Measurements from ENCODE around the gene PUS1.
"Not testable (repeated sequence)": the region's sequence is repeated elsewhere in the genome, so short reads cannot be mapped to it uniquely, and the experiment has no call there.

PUS1 gene

GRCh38 chr12:131950182-131950913 is 21.3 kb downstream of the PUS1 start:
- H3K4me3 ChIP-seq: peak overlapping the region; percentile 81
- no peak for TF ChIP-seq FOXP2 (optimal IDR thresholded peaks at IDR 0.05; ENCODE audit: control extremely low read depth, extremely low read length, insufficient read depth)
- TF ChIP-seq POLR2AphosphoS5 (IDR thresholded peaks at IDR 0.05; ENCODE audit: borderline replicate concordance, low read depth, low read length): no peak
- TF ChIP-seq EZH2 (IDR thresholded peaks at IDR 0.05): no peak
- DNase-seq (ENCODE audit: low read depth, low spot score): no peak
- H3K36me3 ChIP-seq (ENCODE audit: insufficient read depth, low read length): no peaks in the 10 kb centered on the region
- H3K9me3 ChIP-seq (ENCODE audit: low read depth, low read length): no peaks in the 10 kb centered on the region
- 0 out of 2 replicates have a peak overlapping the region, but pooled peaks have one; percentile 19 for H3K27ac ChIP-seq
- peak overlapping the region; percentile 86 for H3K9ac ChIP-seq (ENCODE audit: insufficient read length)

DNA sequence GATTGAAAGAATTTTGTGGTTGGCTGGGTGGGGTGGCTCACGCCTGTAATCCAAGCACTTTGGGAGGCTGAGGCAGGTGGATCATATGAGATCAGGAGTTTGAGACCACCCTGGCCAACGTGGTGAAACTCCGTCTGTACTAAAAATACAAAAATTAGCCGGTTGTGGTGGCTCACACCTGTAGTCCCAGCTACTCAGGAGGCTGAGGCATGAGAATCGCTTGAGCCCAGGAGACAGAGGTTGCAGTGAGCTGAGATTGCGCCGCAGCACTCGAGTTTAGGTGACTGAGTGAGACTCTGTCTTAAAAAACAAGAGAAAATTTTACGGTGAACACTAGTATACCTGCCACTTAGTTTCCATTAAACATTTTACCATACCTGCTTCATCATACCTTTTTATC is 24.7 kb downstream of the PUS1 start:
- not testable (repeated sequence) for H3K9ac ChIP-seq (ENCODE audit: insufficient read length); DNase-seq (ENCODE audit: low read depth, low spot score); H3K36me3 ChIP-seq (ENCODE audit: insufficient read depth, low read length); H3K9me3 ChIP-seq (ENCODE audit: low read depth, low read length); H3K4me3 ChIP-seq; H3K27ac ChIP-seq

DNA sequence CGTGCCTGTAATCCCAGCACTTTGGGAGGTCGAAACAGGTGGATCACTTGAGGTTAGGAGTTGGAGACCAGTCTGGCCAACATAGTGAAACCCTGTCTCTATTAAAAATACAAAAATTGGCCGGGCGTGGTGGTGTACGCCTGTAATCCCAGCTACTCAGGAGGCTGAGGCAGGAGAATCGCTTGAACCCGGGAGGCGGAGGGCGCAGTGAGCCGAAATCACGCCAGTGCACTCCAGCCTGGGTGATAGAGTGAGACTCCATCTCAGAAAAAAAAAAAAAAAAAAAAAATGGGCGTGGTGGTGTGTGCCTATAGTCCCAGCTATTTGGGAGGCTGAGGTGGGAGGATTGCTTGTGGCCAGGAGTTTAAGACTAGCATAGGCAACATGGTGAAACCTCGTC is 25.4 kb downstream of the PUS1 start:
- DNase-seq (ENCODE audit: low read depth, low spot score); H3K36me3 ChIP-seq (ENCODE audit: insufficient read depth, low read length); H3K9me3 ChIP-seq (ENCODE audit: low read depth, low read length); H3K9ac ChIP-seq (ENCODE audit: insufficient read length); H3K4me3 ChIP-seq; H3K27ac ChIP-seq: not testable (repeated sequence)

GRCh38 chr12:131959116-131959515 is 30.0 kb downstream of the PUS1 start:
- Histone ChIP-seq H3K9me3 (ENCODE audit: low read depth, low read length) (no peaks in the 10 kb centered on the region), H3K36me3 (ENCODE audit: insufficient read depth, low read length) (peaks cover 19% of the 10 kb centered on the region), H3K4me3 (no peak overlapping the region), H3K27ac (no peak overlapping the region), H3K9ac (ENCODE audit: insufficient read length) (no peak overlapping the region)
- TF ChIP-seq FOXP2 (optimal IDR thresholded peaks at IDR 0.05; ENCODE audit: control extremely low read depth, extremely low read length, insufficient read depth): no peak
- TF ChIP-seq EZH2 (IDR thresholded peaks at IDR 0.05): no peak
- no peak for TF ChIP-seq POLR2AphosphoS5 (IDR thresholded peaks at IDR 0.05; ENCODE audit: borderline replicate concordance, low read depth, low read length)
- DNase-seq (ENCODE audit: low read depth, low spot score): no peak

DNA sequence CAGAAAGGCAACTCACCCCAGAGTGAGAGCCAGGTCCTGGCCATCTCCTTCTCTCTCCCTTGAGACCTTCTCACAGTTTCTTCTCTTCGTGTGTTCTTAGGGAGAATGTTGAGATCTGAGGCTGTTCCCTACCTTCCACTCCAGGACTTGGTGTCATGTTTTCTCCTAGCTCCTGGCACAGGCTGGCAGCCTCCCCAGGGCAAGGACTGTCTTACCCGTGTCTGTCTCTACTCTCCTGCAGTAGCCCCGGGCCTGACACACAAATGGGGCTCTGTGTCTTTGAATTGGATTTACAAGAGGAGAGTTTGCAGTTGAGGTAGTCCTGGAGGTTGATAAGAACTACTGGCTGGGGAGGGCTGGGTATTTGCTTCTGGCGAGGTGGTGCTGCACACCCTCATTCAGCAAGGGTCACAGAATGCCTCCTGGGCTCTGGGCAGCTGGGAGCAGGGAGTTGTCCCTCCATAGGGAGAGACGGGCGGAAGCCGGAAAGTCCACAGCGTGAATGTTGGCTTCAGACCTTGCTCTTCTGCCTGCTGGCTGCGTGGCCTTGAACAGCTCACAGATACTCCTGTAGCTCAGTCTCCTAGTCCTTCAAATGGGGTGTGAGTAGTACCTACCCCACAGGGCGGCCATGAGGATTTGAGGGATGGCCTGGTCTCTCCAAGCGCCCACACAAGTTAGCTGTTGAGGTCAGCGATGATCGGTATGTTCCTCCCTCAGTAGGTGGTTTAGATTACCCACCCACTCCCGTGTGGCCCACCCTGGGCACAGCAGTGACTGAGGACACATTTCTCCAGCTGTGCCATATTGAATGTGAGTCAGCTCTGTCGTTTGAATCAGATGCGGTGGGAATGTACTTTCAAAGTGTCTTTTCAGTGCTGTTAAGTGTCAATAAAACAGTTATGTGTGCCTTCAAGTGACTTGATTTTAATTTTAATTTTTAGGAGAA is 30.8 kb downstream of the PUS1 start:
- H3K9me3 ChIP-seq (ENCODE audit: low read depth, low read length): no peaks in the 10 kb centered on the region
- no peak for DNase-seq (ENCODE audit: low read depth, low spot score)
- H3K9ac ChIP-seq (ENCODE audit: insufficient read length): no peak overlapping the region
- TF ChIP-seq POLR2AphosphoS5 (IDR thresholded peaks at IDR 0.05; ENCODE audit: borderline replicate concordance, low read depth, low read length) (no peak), EZH2 (IDR thresholded peaks at IDR 0.05) (no peak), FOXP2 (optimal IDR thresholded peaks at IDR 0.05; ENCODE audit: control extremely low read depth, extremely low read length, insufficient read depth) (no peak)
- no peak overlapping the region for H3K27ac ChIP-seq
- H3K36me3 ChIP-seq (ENCODE audit: insufficient read depth, low read length): peaks cover 19% of the 10 kb centered on the region
- H3K4me3 ChIP-seq: no peak overlapping the region

DNA sequence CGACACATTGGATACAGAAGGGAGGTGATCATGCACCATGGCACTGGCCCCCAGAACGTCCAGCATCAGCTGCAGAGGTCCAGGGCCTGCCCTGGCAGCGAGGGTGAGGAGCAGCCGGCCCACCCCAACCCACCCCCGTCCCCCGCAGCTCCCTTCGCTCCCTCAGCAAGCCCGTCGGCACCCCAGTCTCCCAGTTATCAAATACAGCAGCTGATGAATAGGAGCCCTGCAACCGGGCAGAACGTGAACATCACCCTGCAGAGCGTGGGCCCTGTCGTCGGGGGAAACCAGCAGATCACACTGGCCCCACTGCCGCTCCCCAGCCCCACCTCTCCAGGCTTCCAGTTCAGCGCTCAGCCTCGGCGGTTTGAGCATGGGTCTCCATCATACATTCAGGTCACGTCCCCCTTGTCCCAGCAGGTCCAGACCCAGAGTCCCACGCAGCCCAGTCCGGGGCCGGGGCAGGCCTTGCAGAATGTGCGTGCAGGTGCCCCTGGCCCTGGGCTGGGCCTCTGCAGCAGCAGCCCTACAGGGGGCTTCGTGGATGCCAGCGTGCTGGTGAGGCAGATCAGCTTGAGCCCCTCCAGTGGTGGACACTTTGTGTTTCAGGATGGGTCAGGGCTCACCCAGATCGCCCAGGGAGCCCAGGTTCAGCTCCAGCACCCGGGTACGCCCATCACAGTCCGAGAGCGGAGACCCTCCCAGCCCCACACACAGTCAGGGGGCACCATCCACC is 31.7 kb downstream of the PUS1 start:
- not testable (repeated sequence) for DNase-seq (ENCODE audit: low read depth, low spot score); H3K27ac ChIP-seq; H3K4me3 ChIP-seq; H3K9me3 ChIP-seq (ENCODE audit: low read depth, low read length); H3K9ac ChIP-seq (ENCODE audit: insufficient read length)
- peaks cover 19% of the 10 kb centered on the region for H3K36me3 ChIP-seq (ENCODE audit: insufficient read depth, low read length)

- not testable (repeated sequence) for H3K27ac ChIP-seq; H3K9me3 ChIP-seq (ENCODE audit: low read depth, low read length); H3K9ac ChIP-seq (ENCODE audit: insufficient read length); H3K4me3 ChIP-seq; DNase-seq (ENCODE audit: low read depth, low spot score)
- H3K36me3 ChIP-seq (ENCODE audit: insufficient read depth, low read length): peaks cover 19% of the 10 kb centered on the region
These were observed 32.3 kb downstream of the PUS1 start for GRCh38 chr12:131961328-131961727.

DNA sequence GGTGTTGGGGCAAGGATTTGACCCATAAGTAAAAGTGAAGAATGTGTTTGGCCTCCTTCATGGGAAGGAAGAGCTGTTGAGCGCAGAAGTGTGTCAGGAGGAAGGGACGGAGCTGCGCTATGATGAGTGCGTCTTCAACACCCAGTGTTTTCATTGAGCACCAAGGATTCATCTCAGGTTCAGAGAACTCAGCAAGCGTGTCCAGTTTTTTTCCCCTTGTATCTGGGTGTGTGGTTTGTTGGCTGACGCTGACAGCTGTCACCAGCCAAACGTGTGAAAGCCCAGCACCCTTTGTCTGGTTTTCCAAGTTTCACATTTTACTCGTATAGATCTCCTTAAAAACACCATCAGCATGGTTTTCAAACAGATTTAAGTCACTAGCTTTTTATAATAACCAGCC is 33.0 kb downstream of the PUS1 start:
- Histone ChIP-seq H3K9ac (ENCODE audit: insufficient read length) (no peak overlapping the region), H3K36me3 (ENCODE audit: insufficient read depth, low read length) (peaks cover 19% of the 10 kb centered on the region), H3K27ac (no peak overlapping the region), H3K4me3 (no peak overlapping the region), H3K9me3 (ENCODE audit: low read depth, low read length) (no peaks in the 10 kb centered on the region)
- DNase-seq (ENCODE audit: low read depth, low spot score): no peak
- no peak for TF ChIP-seq POLR2AphosphoS5 (IDR thresholded peaks at IDR 0.05; ENCODE audit: borderline replicate concordance, low read depth, low read length)
- TF ChIP-seq FOXP2 (optimal IDR thresholded peaks at IDR 0.05; ENCODE audit: control extremely low read depth, extremely low read length, insufficient read depth): no peak

All from SK-N-MC (cell line).